Activated T-cell treated with anti-CD3 and anti-CD28 coated beads, Interleukin-2, amount 50 U/mL, for 72 hours (primary cell): ENCODE measurements around the gene RCSD1. TPM values are rescaled to one million over a fixed set of nuclear protein-coding genes. Genes with fewer than 3 reads are reported as not detected.

Source experiments
- ATAC-seq, 2 donors: fragments of 150-1000 bp; cut with Tn5 transposase; replicated peaks in 1 of 2; 2 replicates each; pipeline ENCODE4 v1.10.0; 2021; ENCODE audit warnings: moderate library complexity in 2 of 2, mild to moderate bottlenecking in 1 of 2
- DNase-seq, 2 donors: peaks; one replicate each; pipeline ENCODE4 v3.0.0; 2021 to 2022; ENCODE audit warnings: mixed read lengths in 1 of 2
- H3K27ac Mint-ChIP-seq: one replicate; pipeline ENCODE4 v1.8.0; 2022; ENCODE audit warnings: mild to moderate bottlenecking, moderate library complexity, mixed read lengths
- H3K27me3 Mint-ChIP-seq: one replicate; pipeline ENCODE4 v1.8.0; 2022; ENCODE audit warnings: low read depth, mixed read lengths
- H3K36me3 Mint-ChIP-seq, 2 donors: one replicate each; pipeline ENCODE4 v1.8.0; 2022; ENCODE audit warnings: mixed read lengths in 2 of 2, mild to moderate bottlenecking in 1 of 2; ENCODE audit not compliant: insufficient read depth in 2 of 2
- H3K4me1 Mint-ChIP-seq: one replicate; pipeline ENCODE4 v1.8.0; 2022; ENCODE audit warnings: low read depth, mixed read lengths
- H3K4me3 Mint-ChIP-seq, 2 donors: one replicate each; pipeline ENCODE4 v1.8.0; 2022; ENCODE audit warnings: mild to moderate bottlenecking in 2 of 2, mixed read lengths in 2 of 2, moderate library complexity in 2 of 2
- H3K9me3 Mint-ChIP-seq, 2 donors: one replicate each; pipeline ENCODE4 v1.8.0; 2022; ENCODE audit warnings: mixed read lengths in 2 of 2
- total RNA-seq, 2 donors: library from RNA; stranded (reverse); gene quantifications; one replicate each; pipeline ENCODE4 v1.2.3, GENCODE V29; 2022

Gene RCSD1
- total RNA-seq, 2 donors from 2014 or later = 62.0 to 69.5 TPM

DNA sequence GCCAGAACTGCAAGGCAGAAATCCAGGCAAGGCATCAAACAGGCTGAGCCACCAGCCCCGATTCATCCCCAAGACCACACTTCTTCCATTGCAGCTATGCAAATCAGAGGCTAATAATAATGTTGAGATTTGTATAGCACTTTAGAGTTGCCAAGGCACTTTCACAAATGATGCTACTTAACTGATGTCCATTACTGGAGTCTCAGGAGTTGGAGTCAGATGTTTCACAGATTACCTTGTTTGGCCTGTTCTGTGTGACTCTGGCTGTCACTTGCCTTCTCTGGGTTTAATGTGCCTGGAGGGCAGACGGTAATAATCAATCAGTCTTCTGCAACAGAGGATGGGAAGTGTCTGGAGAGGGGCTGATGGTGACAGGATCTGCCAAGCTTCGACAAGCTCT, 51.0 kb downstream of the RCSD1 start:
- Mint-ChIP-seq H3K27ac (peak overlapping the region; percentile 26), H3K27me3 (no peaks in the 10 kb centered on the region), H3K4me3 (no peak overlapping the region), H3K36me3 (peaks cover 0 to 10% of the 10 kb centered on the region in 2 donors), H3K9me3 (no peaks in the 10 kb centered on the region), H3K4me1 (peaks cover 14% of the 10 kb centered on the region)
- DNase-seq (no peak), ATAC-seq (no peak)

DNA sequence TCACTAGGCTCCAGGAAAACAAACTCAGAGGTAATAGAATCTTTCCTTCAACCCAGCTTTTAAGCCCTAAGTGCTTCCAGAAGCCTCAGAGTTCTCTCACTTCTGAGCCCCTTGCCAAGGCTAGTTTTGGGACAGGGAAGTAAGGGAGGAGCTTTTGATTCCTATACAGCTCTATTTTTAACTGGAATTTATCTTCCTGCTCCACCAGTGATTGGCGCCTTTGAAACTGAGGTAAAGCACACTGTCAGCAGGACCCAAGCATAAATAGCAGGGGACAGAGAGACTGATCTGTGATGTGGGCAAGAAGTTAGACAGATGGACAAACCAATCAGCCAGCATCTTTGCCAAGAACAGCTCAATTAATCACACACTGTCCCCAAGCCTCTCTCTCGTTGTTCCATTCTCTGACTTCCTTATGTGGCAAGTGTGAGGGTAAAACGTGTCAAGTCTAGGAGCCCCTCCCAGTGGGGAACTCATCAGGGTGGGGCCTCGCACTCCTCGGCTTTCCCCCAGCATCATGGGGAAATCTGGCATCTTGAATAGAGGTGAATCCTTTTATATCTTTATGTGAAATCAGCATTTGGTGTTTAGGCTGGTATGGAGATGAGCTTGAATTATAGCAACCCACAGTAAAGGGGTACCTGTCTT, 51.5 kb downstream of the RCSD1 start:
- ATAC-seq = peak in 1 of 2 donors; percentile 21
- Mint-ChIP-seq H3K9me3 (no peaks in the 10 kb centered on the region), H3K4me3 (no peak overlapping the region), H3K4me1 (peaks cover 8% of the 10 kb centered on the region), H3K27me3 (no peaks in the 10 kb centered on the region), H3K36me3 (peaks cover 0 to 12% of the 10 kb centered on the region in 2 donors), H3K27ac (peak overlapping the region; percentile 64)
- DNase-seq = no peak

DNA sequence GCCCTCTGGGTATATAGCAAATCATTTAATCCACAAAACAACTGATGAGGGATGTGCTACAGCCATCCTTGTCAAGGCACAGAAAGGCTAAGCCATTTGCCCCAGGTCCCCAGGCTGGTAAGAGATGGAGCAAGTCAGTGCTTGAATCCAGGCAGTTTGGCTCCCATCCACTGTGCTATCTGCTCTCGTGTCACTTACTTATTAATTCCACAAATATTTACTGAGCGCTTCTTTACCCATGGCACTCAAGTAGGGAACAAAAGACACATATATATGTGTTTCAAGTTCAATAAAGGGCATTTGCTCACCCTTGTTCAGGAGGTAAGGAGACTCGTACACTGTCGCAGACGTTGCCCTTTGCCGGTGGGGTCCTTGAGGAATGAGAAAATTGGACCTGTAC, 53.2 kb downstream of the RCSD1 start:
- no peaks in the 10 kb centered on the region for H3K27me3 Mint-ChIP-seq
- peaks cover 0 to 12% of the 10 kb centered on the region in 2 donors for H3K36me3 Mint-ChIP-seq
- no peak overlapping the region for H3K27ac Mint-ChIP-seq
- DNase-seq (no peak), ATAC-seq (no peak)
- peaks cover 8% of the 10 kb centered on the region for H3K4me1 Mint-ChIP-seq
- no peaks in the 10 kb centered on the region for H3K9me3 Mint-ChIP-seq
- no peak overlapping the region for H3K4me3 Mint-ChIP-seq

DNA sequence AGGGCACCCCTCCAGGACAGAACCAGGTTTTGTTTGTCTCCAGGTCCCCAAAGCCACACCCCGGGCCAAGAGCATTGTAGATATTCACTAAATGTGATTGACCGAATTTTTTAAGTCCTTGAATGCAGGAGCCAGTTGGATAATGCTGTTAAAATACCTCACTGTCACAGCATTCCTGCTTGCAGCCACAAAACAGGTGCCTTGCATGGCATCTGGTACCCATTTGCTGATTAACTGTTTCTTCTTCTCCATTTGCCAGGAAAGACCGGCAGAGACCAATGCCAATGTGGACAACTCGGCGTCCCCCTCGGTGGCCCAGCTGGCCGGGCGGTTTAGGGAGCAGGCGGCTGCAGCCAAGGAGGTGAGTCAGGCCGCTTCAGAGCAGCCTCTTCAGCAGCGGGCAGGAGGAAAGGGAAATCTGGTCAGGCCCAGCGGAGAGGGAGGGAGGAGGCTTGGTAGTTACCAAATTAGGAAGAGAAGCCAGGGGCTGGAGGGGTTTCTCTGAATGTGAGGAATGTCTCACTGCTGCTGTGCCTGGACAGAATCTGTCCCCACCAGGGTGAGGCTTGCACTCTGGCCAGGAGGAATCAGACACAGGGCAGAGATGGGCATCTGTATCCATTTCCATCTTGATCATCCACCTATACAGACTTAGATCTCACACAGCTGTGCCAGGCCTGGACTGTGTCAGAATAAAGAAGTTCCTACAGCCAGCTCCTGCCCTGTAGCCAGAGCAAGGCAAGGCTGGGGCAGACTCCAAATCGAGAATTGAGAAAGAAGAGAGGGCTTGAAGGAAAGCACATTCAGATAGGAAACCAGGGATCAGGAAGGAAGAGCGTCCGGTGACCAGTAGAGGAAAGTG, 53.8 kb downstream of the RCSD1 start:
- Mint-ChIP-seq H3K4me3 (no peak overlapping the region), H3K27ac (peak overlapping the region; percentile 12), H3K4me1 (peaks cover 15% of the 10 kb centered on the region), H3K36me3 (peaks cover 0 to 12% of the 10 kb centered on the region in 2 donors), H3K9me3 (no peaks in the 10 kb centered on the region), H3K27me3 (no peaks in the 10 kb centered on the region)
- DNase-seq (no peak), ATAC-seq (no peak)

DNA sequence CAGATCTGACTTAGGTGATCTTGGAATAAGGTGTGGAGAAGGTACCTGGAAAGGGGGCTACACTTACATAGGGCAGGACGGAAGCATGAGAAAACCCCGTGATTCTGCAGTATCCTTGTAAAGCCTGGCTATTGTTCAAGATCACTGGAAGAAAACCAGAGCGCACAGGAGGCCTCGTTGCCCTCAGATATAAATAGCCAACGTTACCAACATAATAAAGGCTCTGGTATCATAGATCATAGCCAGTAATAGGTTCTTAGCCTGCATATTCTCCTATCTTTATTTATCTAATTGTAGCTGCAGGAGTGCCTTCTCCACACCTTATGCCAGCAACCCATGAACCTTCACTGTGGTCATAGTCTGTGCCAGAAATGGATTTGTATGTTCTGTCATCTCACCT, 55.8 kb downstream of the RCSD1 start:
- Mint-ChIP-seq H3K27me3 (no peaks in the 10 kb centered on the region), H3K27ac (no peak overlapping the region), H3K9me3 (no peaks in the 10 kb centered on the region), H3K36me3 (peaks cover 3 to 18% of the 10 kb centered on the region in 2 donors), H3K4me3 (no peak overlapping the region), H3K4me1 (peaks cover 29% of the 10 kb centered on the region)
- no peak for DNase-seq
- no peak for ATAC-seq

DNA sequence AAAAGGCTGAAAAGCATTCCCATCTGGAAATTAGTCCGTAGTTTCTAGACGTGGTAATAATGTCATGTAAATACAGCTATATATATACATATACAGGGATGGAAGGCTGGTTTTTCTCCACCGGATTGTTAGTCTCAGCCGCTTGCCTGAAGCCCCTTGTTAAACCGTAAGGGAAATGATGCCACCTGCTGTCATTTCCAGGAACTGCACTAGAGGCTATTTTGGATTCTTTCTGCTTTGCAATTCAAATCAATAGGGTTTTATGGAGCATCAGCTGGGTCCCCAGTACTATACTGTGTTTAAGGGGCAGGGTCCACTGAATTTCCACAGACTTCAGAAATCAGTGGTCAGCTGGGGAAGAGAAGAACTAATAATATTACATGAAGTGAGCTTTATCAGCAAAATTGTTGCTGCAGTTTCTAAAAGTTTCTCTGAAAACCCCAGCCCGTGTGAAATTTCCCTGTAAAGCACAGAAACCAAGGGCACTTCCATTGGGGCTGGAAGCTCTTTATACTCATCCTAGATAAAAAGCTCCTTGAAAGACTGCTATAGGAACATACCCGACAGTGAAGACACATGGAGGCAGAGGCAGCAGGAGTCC, 58.0 kb downstream of the RCSD1 start:
- Mint-ChIP-seq H3K4me1 (peaks cover 29% of the 10 kb centered on the region), H3K4me3 (no peak overlapping the region), H3K36me3 (peaks cover 3 to 19% of the 10 kb centered on the region in 2 donors), H3K27me3 (no peaks in the 10 kb centered on the region), H3K9me3 (no peaks in the 10 kb centered on the region), H3K27ac (peak overlapping the region; percentile 61)
- DNase-seq (peak; percentile 74 to 83), ATAC-seq (peak; percentile 64 to 68)

DNA sequence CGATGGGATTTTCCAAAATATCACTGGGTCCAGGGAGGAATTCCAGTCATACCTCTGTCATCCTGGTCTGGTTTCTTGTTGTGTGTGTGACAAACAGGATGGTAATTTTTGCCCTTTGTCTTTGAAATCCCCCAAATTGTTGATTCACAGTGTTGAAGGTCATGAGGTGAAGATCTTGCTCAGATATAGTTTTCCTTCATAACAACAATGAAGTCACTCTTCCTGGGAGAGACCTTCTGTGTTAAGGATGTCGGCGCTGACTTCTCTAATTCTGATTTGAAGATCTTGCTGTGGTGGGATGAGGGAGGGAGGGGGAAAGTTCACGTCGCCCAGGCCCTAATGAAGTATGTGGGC, 59.5 kb downstream of the RCSD1 start:
- peak; percentile 33 to 44 for ATAC-seq
- Mint-ChIP-seq H3K27ac (peak overlapping the region; percentile 84), H3K9me3 (no peaks in the 10 kb centered on the region), H3K27me3 (no peaks in the 10 kb centered on the region), H3K4me1 (peaks cover 29% of the 10 kb centered on the region), H3K4me3 (peak overlapping the region in 1 of 2 donors; percentile 5), H3K36me3 (peaks cover 3 to 19% of the 10 kb centered on the region in 2 donors)
- no peak for DNase-seq

DNA sequence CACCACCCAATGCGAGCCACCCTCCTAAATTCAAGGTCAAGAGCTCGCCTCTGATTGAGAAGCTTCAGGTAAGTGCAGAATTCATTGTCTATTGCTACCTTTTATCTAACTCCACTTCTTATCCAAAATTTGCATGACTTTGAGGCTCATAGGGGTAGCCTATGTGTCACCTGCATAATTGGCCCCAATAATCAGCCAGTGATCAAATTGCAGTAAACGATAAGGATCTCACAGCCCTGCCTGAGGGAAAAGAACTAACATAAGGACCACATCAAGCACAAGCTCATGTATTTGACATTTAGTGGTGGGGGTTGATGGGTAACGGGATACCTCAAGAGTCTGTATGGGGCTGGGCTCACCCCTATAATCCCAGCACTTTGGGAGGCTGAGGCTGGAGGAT, 60.0 kb downstream of the RCSD1 start:
- Mint-ChIP-seq H3K27ac (peak overlapping the region; percentile 84), H3K27me3 (no peaks in the 10 kb centered on the region), H3K36me3 (peaks cover 3 to 22% of the 10 kb centered on the region in 2 donors), H3K4me3 (peak overlapping the region in 1 of 2 donors; percentile 5), H3K4me1 (peaks cover 29% of the 10 kb centered on the region), H3K9me3 (no peaks in the 10 kb centered on the region)
- no peak for ATAC-seq
- no peak for DNase-seq

DNA sequence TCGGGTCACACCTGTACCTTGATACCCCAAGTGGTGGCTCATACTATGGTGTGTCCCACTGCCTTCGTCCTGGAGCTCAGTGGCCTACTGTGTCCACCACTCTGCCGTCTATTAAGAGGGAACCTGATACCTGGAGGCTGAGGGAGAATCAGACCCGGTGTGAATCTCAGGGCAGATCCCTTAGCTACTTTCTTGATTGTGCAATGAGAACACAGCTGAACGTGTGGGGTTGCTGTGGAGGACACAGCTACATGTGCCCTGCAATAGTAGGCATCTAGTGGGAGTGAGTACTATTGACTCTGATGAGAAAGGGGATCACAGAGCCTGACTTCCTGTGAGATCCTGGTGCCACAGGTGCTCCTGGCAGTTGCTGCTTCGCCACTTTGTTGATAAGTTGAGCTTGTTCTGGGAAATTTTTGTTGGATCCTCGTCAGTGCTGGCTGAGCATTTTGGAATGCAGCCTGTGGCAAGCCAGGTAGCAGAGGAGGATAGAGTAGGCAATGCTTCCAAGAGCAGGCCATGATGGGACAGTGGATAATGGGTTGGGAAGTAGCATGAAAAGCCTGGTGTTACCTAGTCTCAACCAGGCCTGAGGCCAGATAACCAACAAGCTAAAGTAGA, 63.5 kb downstream of the RCSD1 start:
- Mint-ChIP-seq H3K27me3 (no peaks in the 10 kb centered on the region), H3K9me3 (no peaks in the 10 kb centered on the region), H3K36me3 (peaks cover 10 to 32% of the 10 kb centered on the region in 2 donors), H3K4me3 (no peak overlapping the region), H3K27ac (peak overlapping the region; percentile 52), H3K4me1 (peaks cover 18% of the 10 kb centered on the region)
- ATAC-seq (no peak), DNase-seq (no peak)

DNA sequence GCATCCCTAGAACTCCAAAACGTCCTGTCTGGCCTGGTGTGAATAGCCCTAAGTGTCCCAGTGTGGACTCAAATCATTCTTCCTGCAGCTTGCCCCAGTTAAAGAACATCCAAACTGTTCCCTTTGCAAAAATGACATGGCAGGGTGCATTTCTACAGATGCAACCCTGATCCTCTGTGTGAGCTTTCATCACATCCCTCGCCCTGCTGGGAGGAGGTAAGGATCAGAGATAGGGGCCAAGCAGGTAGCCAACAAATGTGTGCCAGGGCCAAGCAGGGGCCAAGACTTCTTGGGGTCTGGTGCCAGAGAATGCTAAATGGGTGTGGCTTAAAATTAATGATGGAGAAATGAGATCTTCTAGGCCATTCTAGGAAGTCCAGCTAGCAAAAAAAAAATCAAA, 64.7 kb downstream of the RCSD1 start:
- Mint-ChIP-seq H3K27ac (peak overlapping the region; percentile 40), H3K27me3 (no peaks in the 10 kb centered on the region), H3K4me1 (peaks cover 7% of the 10 kb centered on the region), H3K36me3 (peaks cover 10 to 38% of the 10 kb centered on the region in 2 donors), H3K4me3 (no peak overlapping the region), H3K9me3 (no peaks in the 10 kb centered on the region)
- no peak for DNase-seq
- ATAC-seq = no peak

DNA sequence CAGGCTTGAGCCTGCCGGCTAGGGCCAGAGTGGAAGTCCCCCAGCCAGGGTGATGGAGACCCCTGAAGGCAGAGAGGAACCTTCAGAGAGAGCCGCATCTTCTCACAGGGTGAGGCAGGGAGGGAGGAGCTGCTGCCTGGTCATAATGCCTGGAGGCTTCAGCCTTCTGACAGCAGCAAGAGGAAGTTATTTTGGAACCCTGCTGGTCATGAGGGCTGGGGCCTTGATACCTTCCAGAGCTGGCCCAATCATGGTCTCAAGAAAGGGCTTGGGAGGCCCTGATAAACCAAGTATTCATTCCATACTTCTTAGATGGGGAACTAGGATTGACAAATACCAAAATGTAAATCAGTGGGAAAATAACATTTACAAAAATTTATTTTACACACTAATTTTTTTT, 65.1 kb downstream of the RCSD1 start:
- Mint-ChIP-seq H3K27ac (peak overlapping the region; percentile 40), H3K4me1 (peaks cover 2% of the 10 kb centered on the region), H3K4me3 (no peak overlapping the region), H3K36me3 (peaks cover 11 to 37% of the 10 kb centered on the region in 2 donors), H3K9me3 (no peaks in the 10 kb centered on the region), H3K27me3 (no peaks in the 10 kb centered on the region)
- no peak for DNase-seq
- no peak for ATAC-seq

DNA sequence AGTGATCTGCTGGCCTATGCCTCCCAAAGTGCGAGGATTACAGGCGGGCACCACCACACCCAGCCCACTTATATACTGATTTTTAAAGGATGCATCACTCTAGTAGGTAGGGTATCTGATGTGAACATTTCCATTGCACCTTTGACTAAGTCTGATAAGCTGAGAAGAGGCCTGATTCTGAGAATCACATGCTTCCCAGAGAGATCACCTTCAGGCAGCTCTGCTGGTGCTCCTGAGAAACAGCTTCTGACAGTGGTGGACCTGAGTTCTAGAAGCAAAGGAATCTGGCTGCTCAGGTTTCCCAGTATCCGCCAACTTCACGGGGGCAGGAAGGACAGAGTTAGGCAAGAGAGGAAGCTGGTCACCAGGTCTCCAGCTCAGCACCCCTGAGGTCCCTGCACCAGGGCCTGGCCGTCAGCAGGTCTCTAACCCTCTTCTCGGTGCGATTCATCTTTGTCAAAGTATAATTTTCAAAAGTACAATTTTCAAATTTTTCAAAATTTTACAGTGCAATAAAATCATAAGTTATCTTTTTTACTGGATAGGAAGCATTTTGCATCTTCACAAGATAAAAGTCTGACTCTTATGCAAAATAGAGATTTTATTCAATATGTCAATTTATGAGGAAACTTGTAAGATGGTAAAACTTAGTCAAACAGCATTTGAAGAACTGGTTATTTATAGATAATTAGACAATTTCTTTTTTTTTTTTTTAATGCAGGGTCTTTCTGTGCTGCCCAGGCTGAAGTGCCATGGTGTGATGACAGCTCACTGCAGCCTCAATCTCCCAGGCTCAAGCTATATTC, 65.9 kb downstream of the RCSD1 start:
- Mint-ChIP-seq H3K9me3 (no peaks in the 10 kb centered on the region), H3K27me3 (no peaks in the 10 kb centered on the region), H3K4me3 (no peak overlapping the region), H3K36me3 (peaks cover 11 to 36% of the 10 kb centered on the region in 2 donors), H3K27ac (no peak overlapping the region), H3K4me1 (no peaks in the 10 kb centered on the region)
- DNase-seq (no peak), ATAC-seq (no peak)
